Measurements from ENCODE around the gene ARAP2.

ARAP2 gene

GRCh38 chr4:36043241-36043640 lies 201.1 kb downstream of the ARAP2 start:
- H3K4me1 ChIP-seq (ENCODE audit: control insufficient read depth, insufficient read depth, low read length): no peaks in the 10 kb centered on the region
- TF ChIP-seq ZNF366 (tag by site-specific recombination; conservative IDR thresholded peaks at IDR 0.05) (no peak), ZNF132 (tag by site-specific recombination; IDR thresholded peaks at IDR 0.05; ENCODE audit: borderline replicate concordance) (no peak)

GRCh38 chr4:36042122-36042970 lies 202.0 kb downstream of the ARAP2 start:
- Histone ChIP-seq H3K4me3 (ENCODE audit: low read depth, low read length) (no peak overlapping the region), H3K9me3 (ENCODE audit: control insufficient read depth, insufficient read depth, low read depth, low read length) (no peaks in the 10 kb centered on the region), H3K27ac (ENCODE audit: extremely low read depth, low read depth, low read length) (no peak overlapping the region), H3K36me3 (ENCODE audit: control insufficient read depth in 2 of 2, insufficient read depth in 1 of 2, low read length in 2 of 2) (no peaks in the 10 kb centered on the region), H3K4me1 (ENCODE audit: control insufficient read depth, insufficient read depth, low read length) (no peaks in the 10 kb centered on the region)
- TF ChIP-seq ZNF585B (tag by site-specific recombination; IDR thresholded peaks at IDR 0.05) (no peak), OSR2 (tag by site-specific recombination; IDR thresholded peaks at IDR 0.05) (no peak), KLF10 (tag by site-specific recombination; IDR thresholded peaks at IDR 0.05) (no peak), ZNF19 (tag by site-specific recombination; IDR thresholded peaks at IDR 0.05; ENCODE audit: low read depth) (no peak), ATF2 (tag by site-specific recombination; IDR thresholded peaks at IDR 0.05; ENCODE audit: low read depth) (no peak), ZNF175 (tag by site-specific recombination; IDR thresholded peaks at IDR 0.05) (no peak), ZNF660 (tag by site-specific recombination; IDR thresholded peaks at IDR 0.05) (no peak), ZNF843 (tag by site-specific recombination; IDR thresholded peaks at IDR 0.05) (no peak), WT1 (tag by site-specific recombination; IDR thresholded peaks at IDR 0.05) (no peak), ZNF791 (tag by site-specific recombination; IDR thresholded peaks at IDR 0.05) (no peak), SETDB1 (IDR thresholded peaks at IDR 0.05; ENCODE audit: insufficient read length, low read length) (no peak), ZNF280C (tag by site-specific recombination; IDR thresholded peaks at IDR 0.05) (no peak), ZNF341 (tag by site-specific recombination; IDR thresholded peaks at IDR 0.05; ENCODE audit: low read depth) (no peak), ZIC2 (tag by site-specific recombination; IDR thresholded peaks at IDR 0.05) (no peak), ZNF112 (tag by site-specific recombination; IDR thresholded peaks at IDR 0.05) (no peak), ZNF623 (tag by site-specific recombination; IDR thresholded peaks at IDR 0.05) (no peak), ZNF777 (tag by site-specific recombination; IDR thresholded peaks at IDR 0.05; ENCODE audit: borderline replicate concordance) (no peak), ZNF558 (tag by site-specific recombination; IDR thresholded peaks at IDR 0.05) (no peak), KLF16 (tag by site-specific recombination; IDR thresholded peaks at IDR 0.05) (no peak)
- ChIA-PET CTCF (no interaction called here), POLR2A (no interaction called here)

More at GRCh38 chr4:36043241-36043640, 201.1 kb downstream of the ARAP2 start:
- POLR2A ChIA-PET: no interaction called here
- H3K27ac ChIP-seq (ENCODE audit: extremely low read depth, low read depth, low read length): no peak overlapping the region
- no peaks in the 10 kb centered on the region for H3K36me3 ChIP-seq (ENCODE audit: control insufficient read depth in 2 of 2, insufficient read depth in 1 of 2, low read length in 2 of 2)
- CTCF ChIA-PET: no interaction called here
- H3K4me3 ChIP-seq (ENCODE audit: low read depth, low read length): no peak overlapping the region
- H3K9me3 ChIP-seq (ENCODE audit: control insufficient read depth, insufficient read depth, low read depth, low read length): no peaks in the 10 kb centered on the region

Data from HEK293 (cell line).